Body of pancreas (tissue), 4 donors: ENCODE data around the gene KRTAP5-7. TPM values are rescaled to one million over a fixed set of nuclear protein-coding genes. Genes with fewer than 3 reads are reported as not detected.
"Not testable (repeated sequence)": the region's sequence is repeated elsewhere in the genome, so short reads cannot be mapped to it uniquely, and the experiment has no call there.

Source experiments
- ATAC-seq: fragments of 150-250 bp; one replicate; pipeline ENCODE4 v1.9.1; 2016
- DNase-seq, 4 donors: peaks; one replicate each; pipeline ENCODE4 v3.0.0-alpha.2; 2019
- H3K27ac ChIP-seq, 4 donors: fragments of 200-600 bp; sonication (generic); 1 replicate in 3 of 4; 2 replicates in 1 of 4; pipeline versions ENCODE4 v1.5.1 to v1.6.1; 2016 to 2019; ENCODE audit warnings: mild to moderate bottlenecking in 1 of 4, mixed read lengths in 1 of 4, moderate library complexity in 1 of 4
- H3K27me3 ChIP-seq, 2 donors: fragments of 200-600 bp; sonication (generic); one replicate each; pipeline ENCODE4 v1.6.0; 2016; ENCODE audit warnings: mild to moderate bottlenecking in 1 of 2
- H3K36me3 ChIP-seq, 2 donors: fragments of 200-600 bp; sonication (generic); replicated peaks in 1 of 2; 2 replicates each; pipeline ENCODE4 v1.5.1; 2016; ENCODE audit warnings: low read depth in 2 of 2; ENCODE audit not compliant: insufficient read depth in 1 of 2
- H3K4me1 ChIP-seq: fragments of 200-600 bp; sonication (generic); one replicate; pipeline ENCODE4 v1.6.0; 2016
- H3K4me3 ChIP-seq, 2 donors: fragments of 200-600 bp; sonication (generic); 1 replicate in 1 of 2; 2 replicates in 1 of 2; pipeline ENCODE4 v1.5.1; 2016 to 2019
- H3K9me3 ChIP-seq, 3 donors: fragments of 200-600 bp; sonication (generic); 1 replicate in 2 of 3; 2 replicates in 1 of 3; pipeline ENCODE4 v1.5.1; 2016
- CTCF ChIP-seq, 7 experiments: fragments of 450-650 bp in 4 of 7; fragments of 200-600 bp in 3 of 7; sonication (generic) in 3 of 7; IDR thresholded peaks; one replicate each; pipeline ENCODE4 v1.5.1; 2016 to 2019; ENCODE audit warnings: antibody characterized with exemption in 7 of 7
- POLR2A ChIP-seq, 3 donors: fragments of 450-650 bp; IDR thresholded peaks; one replicate each; pipeline ENCODE4 v1.6.1; 2016; ENCODE audit warnings: antibody characterized with exemption in 3 of 3, mild to moderate bottlenecking in 2 of 3
- WGBS, 2 donors: methylation state at CpG; one replicate each; pipeline ENCODE4 v1.1.5; 2017; 5-methylcytosine and 5-hydroxymethylcytosine counted together
- intact Hi-C: fragments of 100-400 bp; cut with DNase I; formaldehyde crosslinking; loops from one replicate; pipeline ENCODE4 v1.15.1; 2023
- total RNA-seq, 2 donors: library from RNA; depleted of rRNA; stranded (reverse); fragments of >200 nt; gene quantifications; one replicate each; pipeline ENCODE4 v1.1.0, GENCODE V29; 2016

The KRTAP5-7 gene
- total RNA-seq, 2 donors from 2014 or later = not detected

GRCh38 chr11:71525938-71526495 lies 1.1 kb upstream of the KRTAP5-7 start:
- H3K4me3 ChIP-seq = no peak overlapping the region
- no peaks in the 10 kb centered on the region for H3K4me1 ChIP-seq
- intact Hi-C loops = no loop called here
- DNase-seq (no peak), ATAC-seq (no peak)
- no peaks in the 10 kb centered on the region for H3K27me3 ChIP-seq
- no peaks in the 10 kb centered on the region for H3K36me3 ChIP-seq
- no peaks in the 10 kb centered on the region for H3K9me3 ChIP-seq
- TF ChIP-seq CTCF (IDR thresholded peaks at IDR 0.05) = no peak
- TF ChIP-seq POLR2A (IDR thresholded peaks at IDR 0.05) = no peak
- WGBS, 2 donors = 88 to 91% methylated on average over 2 of the region's 2 CpGs
- H3K27ac ChIP-seq = no peak overlapping the region

GRCh38 chr11:71527576-71528210 lies 626 bp downstream of the KRTAP5-7 start:
- 86 to 94% methylated on average over 6 of the region's 6 CpGs for WGBS, 2 donors
- no peak for ATAC-seq

GRCh38 chr11:71530602-71531001 lies 3.5 kb downstream of the KRTAP5-7 start:
- Histone ChIP-seq H3K27me3 (no peaks in the 10 kb centered on the region), H3K4me1 (peaks cover 9% of the 10 kb centered on the region), H3K27ac (no peak overlapping the region), H3K4me3 (no peak overlapping the region), H3K36me3 (no peaks in the 10 kb centered on the region), H3K9me3 (no peaks in the 10 kb centered on the region)
- TF ChIP-seq CTCF (IDR thresholded peaks at IDR 0.05) = no peak
- no peak for TF ChIP-seq POLR2A (IDR thresholded peaks at IDR 0.05)
- WGBS, 2 donors = 87 to 88% methylated on average over 11 of the region's 11 CpGs
- DNase-seq (no peak), ATAC-seq (no peak)
- intact Hi-C loops = no loop called here

More at GRCh38 chr11:71527576-71528210, 626 bp downstream of the KRTAP5-7 start:
- Histone ChIP-seq H3K36me3 (no peaks in the 10 kb centered on the region), H3K27ac (no peak overlapping the region), H3K4me3 (no peak overlapping the region), H3K4me1 (no peaks in the 10 kb centered on the region), H3K9me3 (no peaks in the 10 kb centered on the region), H3K27me3 (no peaks in the 10 kb centered on the region)
- TF ChIP-seq POLR2A (IDR thresholded peaks at IDR 0.05) = no peak
- TF ChIP-seq CTCF (IDR thresholded peaks at IDR 0.05) = no peak
- intact Hi-C loops = no loop called here
- no peak for DNase-seq

GRCh38 chr11:71532036-71532610 lies 5.1 kb downstream of the KRTAP5-7 start:
- Histone ChIP-seq H3K9me3 (no peaks in the 10 kb centered on the region), H3K4me1 (peaks cover 9% of the 10 kb centered on the region), H3K36me3 (no peaks in the 10 kb centered on the region), H3K4me3 (no peak overlapping the region), H3K27me3 (no peaks in the 10 kb centered on the region), H3K27ac (no peak overlapping the region)
- WGBS, 2 donors = 75 to 80% methylated on average over 10 of the region's 10 CpGs
- ATAC-seq (no peak), DNase-seq (no peak)
- TF ChIP-seq POLR2A (IDR thresholded peaks at IDR 0.05) (no peak), CTCF (IDR thresholded peaks at IDR 0.05) (no peak)
- intact Hi-C loops = no loop called here

GRCh38 chr11:71534711-71535608 lies 7.9 kb downstream of the KRTAP5-7 start:
- H3K27ac ChIP-seq = peak overlapping the region in 3 of 4 donors; percentile 7 to 54 (median 25)
- H3K4me1 ChIP-seq, H3K4me3 ChIP-seq, H3K36me3 ChIP-seq, H3K27me3 ChIP-seq, H3K9me3 ChIP-seq, ATAC-seq, intact Hi-C loops: not testable (repeated sequence)
- WGBS, 2 donors = 22 to 30% methylated on average over 17 of the region's 17 CpGs
- peak in 2 of 4 donors; percentile 7 to 14 for DNase-seq
